ENCODE data around the gene PLA2G15. TPM values are rescaled to one million over a fixed set of nuclear protein-coding genes. Genes with fewer than 3 reads are reported as not detected.

PLA2G15 gene
- total and polyA plus RNA-seq, 2 experiments from 2014 or later = 3.1 to 14.8 TPM

DNA sequence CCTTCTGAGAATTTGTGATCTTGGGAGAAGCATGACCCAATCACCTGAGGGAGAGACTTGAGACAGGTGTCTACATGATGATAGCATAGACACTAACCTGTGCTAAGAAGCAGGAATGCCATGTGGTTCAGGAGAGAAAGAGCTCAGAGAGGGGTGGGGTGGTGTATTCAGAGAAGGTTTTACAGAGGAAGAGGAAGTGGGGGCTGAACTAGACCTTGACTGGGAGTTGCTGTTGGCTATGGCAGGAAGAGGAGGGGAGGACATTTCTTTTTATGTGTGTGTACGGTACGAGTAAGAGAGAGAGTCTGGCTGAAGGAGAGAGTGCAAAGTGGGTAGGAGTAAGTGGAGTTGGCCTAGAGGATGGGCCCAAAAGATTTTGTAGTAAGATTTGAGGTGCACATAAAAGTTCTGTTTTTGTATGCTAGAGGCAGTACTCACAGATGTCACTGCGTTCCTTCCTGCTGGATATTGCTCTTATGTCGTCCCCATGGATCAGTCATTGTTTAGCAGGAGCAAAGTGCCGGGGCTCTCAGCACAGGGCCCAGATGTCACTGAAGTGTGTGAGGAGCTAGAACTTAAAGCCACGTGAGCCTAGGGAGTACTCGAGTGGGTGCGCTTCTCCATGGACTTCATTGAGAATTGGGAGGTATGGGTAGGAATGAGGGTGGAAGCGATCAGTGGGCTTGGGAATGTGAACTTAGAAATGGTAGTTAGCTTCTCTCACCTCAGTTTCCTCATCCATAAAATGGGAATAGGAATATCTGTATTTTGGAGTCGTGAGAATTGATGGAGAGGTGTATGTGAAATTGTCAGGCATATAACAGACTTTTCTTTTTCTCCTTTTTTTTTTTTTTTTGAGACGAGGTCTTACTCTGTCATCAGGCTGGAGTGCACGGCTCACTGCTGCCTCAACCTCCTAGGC is 41.2 kb downstream of the PLA2G15 start (continued):
- TF ChIP-seq, protein P1, sequence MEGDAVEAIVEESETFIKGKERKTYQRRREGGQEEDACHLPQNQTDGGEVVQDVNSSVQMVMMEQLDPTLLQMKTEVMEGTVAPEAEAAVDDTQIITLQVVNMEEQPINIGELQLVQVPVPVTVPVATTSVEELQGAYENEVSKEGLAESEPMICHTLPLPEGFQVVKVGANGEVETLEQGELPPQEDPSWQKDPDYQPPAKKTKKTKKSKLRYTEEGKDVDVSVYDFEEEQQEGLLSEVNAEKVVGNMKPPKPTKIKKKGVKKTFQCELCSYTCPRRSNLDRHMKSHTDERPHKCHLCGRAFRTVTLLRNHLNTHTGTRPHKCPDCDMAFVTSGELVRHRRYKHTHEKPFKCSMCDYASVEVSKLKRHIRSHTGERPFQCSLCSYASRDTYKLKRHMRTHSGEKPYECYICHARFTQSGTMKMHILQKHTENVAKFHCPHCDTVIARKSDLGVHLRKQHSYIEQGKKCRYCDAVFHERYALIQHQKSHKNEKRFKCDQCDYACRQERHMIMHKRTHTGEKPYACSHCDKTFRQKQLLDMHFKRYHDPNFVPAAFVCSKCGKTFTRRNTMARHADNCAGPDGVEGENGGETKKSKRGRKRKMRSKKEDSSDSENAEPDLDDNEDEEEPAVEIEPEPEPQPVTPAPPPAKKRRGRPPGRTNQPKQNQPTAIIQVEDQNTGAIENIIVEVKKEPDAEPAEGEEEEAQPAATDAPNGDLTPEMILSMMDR (conservative IDR thresholded peaks at IDR 0.05; ENCODE audit: low read depth in 2 of 2) = no peak

DNA sequence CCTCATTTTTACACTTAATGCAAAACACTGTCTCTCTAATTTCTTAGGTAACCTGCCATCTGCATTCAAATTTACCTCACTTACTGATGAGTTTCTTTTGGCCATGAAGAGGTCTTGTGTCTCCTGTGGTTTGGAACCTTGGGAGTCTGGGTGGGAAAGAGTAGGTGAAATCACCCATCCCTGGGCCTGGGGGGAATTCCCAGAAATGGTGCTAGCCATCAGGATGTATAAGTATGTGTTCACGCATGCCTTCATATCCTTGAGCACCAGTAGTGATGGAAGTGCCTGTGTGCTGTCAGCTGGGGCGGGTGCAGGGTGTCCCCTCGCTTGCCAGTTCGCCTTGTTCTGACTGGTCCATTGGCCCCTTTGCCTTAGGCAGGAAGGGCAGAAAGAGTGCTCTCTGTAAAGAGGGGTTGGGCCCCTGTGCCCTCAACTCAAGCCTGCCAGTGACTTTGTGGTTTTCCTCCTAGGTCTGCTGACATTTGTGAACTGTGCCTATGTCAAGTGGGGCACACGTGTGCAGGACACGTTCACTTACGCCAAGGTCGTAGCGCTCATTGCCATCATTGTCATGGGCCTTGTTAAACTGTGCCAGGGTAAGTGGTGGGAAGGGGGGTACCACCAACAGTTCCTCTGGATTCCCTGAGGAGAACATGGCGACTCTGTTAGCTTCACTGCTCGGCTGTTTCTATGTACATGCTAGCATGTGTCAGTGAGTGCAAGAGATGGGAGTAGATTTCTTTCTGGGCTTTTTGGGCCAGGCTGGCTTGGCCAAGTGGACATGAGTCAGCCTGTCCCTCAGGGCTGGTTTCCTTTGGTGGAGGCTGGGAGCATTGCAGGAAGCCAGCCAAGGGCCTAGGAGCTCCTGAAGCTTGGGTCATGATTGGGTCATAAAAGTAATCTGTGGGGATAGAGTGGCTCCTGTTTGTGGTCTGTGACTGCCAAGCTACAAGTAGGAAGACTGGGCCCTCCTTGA is 42.4 kb downstream of the PLA2G15 start:
- no peaks in the 10 kb centered on the region for H3K27me3 ChIP-seq (ENCODE audit: insufficient read depth)
- H3K9me2 ChIP-seq (ENCODE audit: insufficient read depth) = no peaks in the 10 kb centered on the region
- no peak for TF ChIP-seq CREB1 (CRISPR knock-in tag; IDR thresholded peaks at IDR 0.05; ENCODE audit: low read depth)
- no peak for TF ChIP-seq EZH2phosphoT487 (IDR thresholded peaks at IDR 0.05; ENCODE audit: unreplicated experiment)
- TF ChIP-seq, protein P2, sequence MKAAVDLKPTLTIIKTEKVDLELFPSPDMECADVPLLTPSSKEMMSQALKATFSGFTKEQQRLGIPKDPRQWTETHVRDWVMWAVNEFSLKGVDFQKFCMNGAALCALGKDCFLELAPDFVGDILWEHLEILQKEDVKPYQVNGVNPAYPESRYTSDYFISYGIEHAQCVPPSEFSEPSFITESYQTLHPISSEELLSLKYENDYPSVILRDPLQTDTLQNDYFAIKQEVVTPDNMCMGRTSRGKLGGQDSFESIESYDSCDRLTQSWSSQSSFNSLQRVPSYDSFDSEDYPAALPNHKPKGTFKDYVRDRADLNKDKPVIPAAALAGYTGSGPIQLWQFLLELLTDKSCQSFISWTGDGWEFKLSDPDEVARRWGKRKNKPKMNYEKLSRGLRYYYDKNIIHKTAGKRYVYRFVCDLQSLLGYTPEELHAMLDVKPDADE (IDR thresholded peaks at IDR 0.05) = no peak
- Mint-ChIP-seq H3K27ac (no peak overlapping the region; the same call in 1 of the 2 replicates), H3K9me3 (no peaks in the 10 kb centered on the region), H3K4me1 (peaks cover 8% of the 10 kb centered on the region), H3K4me3 (no peak overlapping the region), H3K27me3 (ENCODE audit: insufficient read depth, low read depth, poor library complexity) (no peaks in the 10 kb centered on the region), H3K36me3 (ENCODE audit: low read depth) (peaks cover 25% of the 10 kb centered on the region)
- H4K20me1 ChIP-seq (replicated peaks; ENCODE audit: insufficient read depth) = peaks cover 11% of the 10 kb centered on the region; the same call in 1 of the 2 replicates
- H3K4me2 ChIP-seq = no peak overlapping the region
- H3K36me3 ChIP-seq (ENCODE audit: insufficient read depth) = peaks cover 7% of the 10 kb centered on the region; the same call in 1 of the 2 replicates
- H2AFZ ChIP-seq = no peak overlapping the region
- no peaks in the 10 kb centered on the region for H3K79me2 ChIP-seq (replicated peaks; ENCODE audit: insufficient read depth)
- H3F3A ChIP-seq (replicated peaks; ENCODE audit: low read depth) = no peaks in the 10 kb centered on the region
- no peaks in the 10 kb centered on the region for H3K4me1 ChIP-seq (ENCODE audit: insufficient read depth)
- no peak for ATAC-seq
- H3K4me3 ChIP-seq = no peak overlapping the region
- no peak overlapping the region for H3K27ac ChIP-seq (ENCODE audit: low read depth)
- no peak for DNase-seq (ENCODE audit: low spot score)

DNA sequence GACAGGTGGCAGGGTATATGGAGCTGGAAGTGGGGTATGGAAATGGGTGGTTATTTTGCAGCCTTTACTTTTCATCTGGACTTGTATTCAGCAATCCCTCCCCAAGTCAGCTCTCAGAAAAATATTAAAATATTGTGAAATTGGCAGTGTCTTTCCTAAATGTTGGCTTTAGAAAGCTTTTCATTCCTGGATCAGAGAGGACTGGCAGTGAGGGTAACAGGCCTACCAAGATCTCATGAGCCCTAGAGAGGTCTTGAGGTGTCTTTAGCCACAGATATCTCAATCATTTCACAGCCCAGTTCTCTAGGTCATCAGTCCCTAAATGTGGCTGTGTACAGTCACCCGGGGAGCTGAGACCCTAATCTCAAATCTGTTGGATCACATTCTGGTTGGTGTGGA is 43.1 kb downstream of the PLA2G15 start:
- DNase-seq (ENCODE audit: low spot score) = no peak
- no peaks in the 10 kb centered on the region for H3K27me3 ChIP-seq (ENCODE audit: insufficient read depth)
- H2AFZ ChIP-seq = no peak overlapping the region
- H3K79me2 ChIP-seq (replicated peaks; ENCODE audit: insufficient read depth) = no peaks in the 10 kb centered on the region
- Mint-ChIP-seq H3K9me3 (no peaks in the 10 kb centered on the region), H3K36me3 (ENCODE audit: low read depth) (peaks cover 26% of the 10 kb centered on the region), H3K4me1 (peaks cover 8% of the 10 kb centered on the region), H3K27ac (no peak overlapping the region), H3K27me3 (ENCODE audit: insufficient read depth, low read depth, poor library complexity) (no peaks in the 10 kb centered on the region), H3K4me3 (no peak overlapping the region)
- H3F3A ChIP-seq (replicated peaks; ENCODE audit: low read depth) = no peaks in the 10 kb centered on the region
- H3K4me3 ChIP-seq = no peak overlapping the region
- H3K4me2 ChIP-seq = no peak overlapping the region
- no peak for ATAC-seq
- H3K27ac ChIP-seq (ENCODE audit: low read depth) = no peak overlapping the region
- peaks cover 6% of the 10 kb centered on the region; the same call in 1 of the 2 replicates for H4K20me1 ChIP-seq (replicated peaks; ENCODE audit: insufficient read depth)
- H3K36me3 ChIP-seq (ENCODE audit: insufficient read depth) = peaks cover 7% of the 10 kb centered on the region; the same call in 1 of the 2 replicates
- H3K9me2 ChIP-seq (ENCODE audit: insufficient read depth) = no peaks in the 10 kb centered on the region
- H3K4me1 ChIP-seq (ENCODE audit: insufficient read depth) = no peaks in the 10 kb centered on the region
- TF ChIP-seq, protein P3, sequence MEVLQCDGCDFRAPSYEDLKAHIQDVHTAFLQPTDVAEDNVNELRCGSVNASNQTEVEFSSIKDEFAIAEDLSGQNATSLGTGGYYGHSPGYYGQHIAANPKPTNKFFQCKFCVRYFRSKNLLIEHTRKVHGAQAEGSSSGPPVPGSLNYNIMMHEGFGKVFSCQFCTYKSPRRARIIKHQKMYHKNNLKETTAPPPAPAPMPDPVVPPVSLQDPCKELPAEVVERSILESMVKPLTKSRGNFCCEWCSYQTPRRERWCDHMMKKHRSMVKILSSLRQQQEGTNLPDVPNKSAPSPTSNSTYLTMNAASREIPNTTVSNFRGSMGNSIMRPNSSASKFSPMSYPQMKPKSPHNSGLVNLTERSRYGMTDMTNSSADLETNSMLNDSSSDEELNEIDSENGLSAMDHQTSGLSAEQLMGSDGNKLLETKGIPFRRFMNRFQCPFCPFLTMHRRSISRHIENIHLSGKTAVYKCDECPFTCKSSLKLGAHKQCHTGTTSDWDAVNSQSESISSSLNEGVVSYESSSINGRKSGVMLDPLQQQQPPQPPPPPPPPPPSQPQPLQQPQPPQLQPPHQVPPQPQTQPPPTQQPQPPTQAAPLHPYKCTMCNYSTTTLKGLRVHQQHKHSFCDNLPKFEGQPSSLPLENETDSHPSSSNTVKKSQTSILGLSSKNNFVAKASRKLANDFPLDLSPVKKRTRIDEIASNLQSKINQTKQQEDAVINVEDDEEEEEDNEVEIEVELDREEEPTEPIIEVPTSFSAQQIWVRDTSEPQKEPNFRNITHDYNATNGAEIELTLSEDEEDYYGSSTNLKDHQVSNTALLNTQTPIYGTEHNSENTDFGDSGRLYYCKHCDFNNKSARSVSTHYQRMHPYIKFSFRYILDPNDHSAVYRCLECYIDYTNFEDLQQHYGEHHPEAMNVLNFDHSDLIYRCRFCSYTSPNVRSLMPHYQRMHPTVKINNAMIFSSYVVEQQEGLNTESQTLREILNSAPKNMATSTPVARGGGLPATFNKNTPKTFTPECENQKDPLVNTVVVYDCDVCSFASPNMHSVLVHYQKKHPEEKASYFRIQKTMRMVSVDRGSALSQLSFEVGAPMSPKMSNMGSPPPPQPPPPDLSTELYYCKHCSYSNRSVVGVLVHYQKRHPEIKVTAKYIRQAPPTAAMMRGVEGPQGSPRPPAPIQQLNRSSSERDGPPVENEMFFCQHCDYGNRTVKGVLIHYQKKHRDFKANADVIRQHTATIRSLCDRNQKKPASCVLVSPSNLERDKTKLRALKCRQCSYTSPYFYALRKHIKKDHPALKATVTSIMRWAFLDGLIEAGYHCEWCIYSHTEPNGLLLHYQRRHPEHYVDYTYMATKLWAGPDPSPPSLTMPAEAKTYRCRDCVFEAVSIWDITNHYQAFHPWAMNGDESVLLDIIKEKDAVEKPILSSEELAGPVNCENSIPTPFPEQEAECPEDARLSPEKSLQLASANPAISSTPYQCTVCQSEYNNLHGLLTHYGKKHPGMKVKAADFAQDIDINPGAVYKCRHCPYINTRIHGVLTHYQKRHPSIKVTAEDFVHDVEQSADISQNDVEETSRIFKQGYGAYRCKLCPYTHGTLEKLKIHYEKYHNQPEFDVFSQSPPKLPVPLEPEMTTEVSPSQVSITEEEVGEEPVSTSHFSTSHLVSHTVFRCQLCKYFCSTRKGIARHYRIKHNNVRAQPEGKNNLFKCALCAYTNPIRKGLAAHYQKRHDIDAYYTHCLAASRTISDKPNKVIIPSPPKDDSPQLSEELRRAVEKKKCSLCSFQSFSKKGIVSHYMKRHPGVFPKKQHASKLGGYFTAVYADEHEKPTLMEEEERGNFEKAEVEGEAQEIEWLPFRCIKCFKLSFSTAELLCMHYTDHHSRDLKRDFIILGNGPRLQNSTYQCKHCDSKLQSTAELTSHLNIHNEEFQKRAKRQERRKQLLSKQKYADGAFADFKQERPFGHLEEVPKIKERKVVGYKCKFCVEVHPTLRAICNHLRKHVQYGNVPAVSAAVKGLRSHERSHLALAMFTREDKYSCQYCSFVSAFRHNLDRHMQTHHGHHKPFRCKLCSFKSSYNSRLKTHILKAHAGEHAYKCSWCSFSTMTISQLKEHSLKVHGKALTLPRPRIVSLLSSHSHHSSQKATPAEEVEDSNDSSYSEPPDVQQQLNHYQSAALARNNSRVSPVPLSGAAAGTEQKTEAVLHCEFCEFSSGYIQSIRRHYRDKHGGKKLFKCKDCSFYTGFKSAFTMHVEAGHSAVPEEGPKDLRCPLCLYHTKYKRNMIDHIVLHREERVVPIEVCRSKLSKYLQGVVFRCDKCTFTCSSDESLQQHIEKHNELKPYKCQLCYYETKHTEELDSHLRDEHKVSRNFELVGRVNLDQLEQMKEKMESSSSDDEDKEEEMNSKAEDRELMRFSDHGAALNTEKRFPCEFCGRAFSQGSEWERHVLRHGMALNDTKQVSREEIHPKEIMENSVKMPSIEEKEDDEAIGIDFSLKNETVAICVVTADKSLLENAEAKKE (CRISPR knock-in tag; IDR thresholded peaks at IDR 0.05) = no peak
- no peak for TF ChIP-seq EZH2 (IDR thresholded peaks at IDR 0.05; ENCODE audit: low read depth, unreplicated experiment)
- no peak for TF ChIP-seq CREB1 (CRISPR knock-in tag; IDR thresholded peaks at IDR 0.05; ENCODE audit: low read depth)
- no peak for TF ChIP-seq EZH2phosphoT487 (IDR thresholded peaks at IDR 0.05; ENCODE audit: unreplicated experiment)

Data from GM23338 (cell line).